DOHH2 (cell line): ENCODE data around the gene IFNL4.
"Not testable (repeated sequence)": the region's sequence is repeated elsewhere in the genome, so short reads cannot be mapped to it uniquely, and the experiment has no call there.

Source experiments
- H3F3A ChIP-seq: fragments of 200-600 bp; sonication (generic), shearing (Covaris generic); 2 replicates; pipeline ENCODE4 v1.6.0; 2016; ENCODE audit warnings: antibody characterized with exemption, mild to moderate bottlenecking; ENCODE audit not compliant: control insufficient read depth, insufficient read depth
- H3K27ac ChIP-seq: fragments of 200-600 bp; sonication (generic); 2 replicates; pipeline ENCODE4 v1.5.1; 2014; ENCODE audit warnings: low read depth, mild to moderate bottlenecking, low read length, moderate library complexity
- H3K27me3 ChIP-seq: fragments of 200-600 bp; sonication (generic); 2 replicates; pipeline ENCODE4 v1.6.1; 2014; ENCODE audit warnings: mild to moderate bottlenecking, low read length, mixed read lengths; ENCODE audit not compliant: control insufficient read depth
- H3K36me3 ChIP-seq: fragments of 200-600 bp; sonication (generic); 2 replicates; pipeline ENCODE4 v1.6.1; 2014; ENCODE audit warnings: mild to moderate bottlenecking, low read length, moderate library complexity, mixed read lengths; ENCODE audit not compliant: control insufficient read depth
- H3K4me1 ChIP-seq: fragments of 200-600 bp; sonication (generic); 2 replicates; pipeline ENCODE4 v1.6.1; 2014; ENCODE audit warnings: mild to moderate bottlenecking, low read length, mixed read lengths; ENCODE audit not compliant: control insufficient read depth
- H3K4me2 ChIP-seq: fragments of 200-600 bp; sonication (generic); 2 replicates; pipeline ENCODE4 v1.6.0; 2014; ENCODE audit warnings: mild to moderate bottlenecking, low read length, moderate library complexity
- H3K4me3 ChIP-seq: fragments of 200-600 bp; sonication (generic); 2 replicates; pipeline ENCODE4 v1.5.1; 2014; ENCODE audit warnings: mild to moderate bottlenecking, low read length, mixed read lengths
- H3K79me2 ChIP-seq: fragments of 200-600 bp; sonication (generic); 2 replicates; pipeline ENCODE4 v1.6.1; 2014; ENCODE audit warnings: mild to moderate bottlenecking, low read length, mixed read lengths; ENCODE audit not compliant: control insufficient read depth
- H3K9me2 ChIP-seq: fragments of 200-600 bp; sonication (generic); replicated peaks from 2 replicates; pipeline ENCODE4 v1.6.1; 2014; ENCODE audit warnings: mild to moderate bottlenecking, low read length, mixed read lengths; ENCODE audit not compliant: control insufficient read depth
- H3K9me3 ChIP-seq: fragments of 200-600 bp; sonication (generic); 2 replicates; pipeline ENCODE4 v1.6.1; 2014; ENCODE audit warnings: antibody characterized with exemption, low read length, mixed read lengths; ENCODE audit not compliant: control insufficient read depth, insufficient read depth
- H4K20me1 ChIP-seq: fragments of 200-600 bp; sonication (generic); 2 replicates; pipeline ENCODE4 v1.6.0; 2014; ENCODE audit warnings: low read depth, mild to moderate bottlenecking, antibody characterized with exemption, low read length, moderate library complexity; ENCODE audit not compliant: control insufficient read depth, insufficient read depth
- CTCF ChIP-seq: fragments of 200-600 bp; sonication (generic); IDR thresholded peaks from one replicate; pipeline ENCODE4 v1.5.1; 2014; ENCODE audit warnings: antibody characterized with exemption, mild to moderate bottlenecking, low read depth, low read length; ENCODE audit not compliant: poor library complexity, severe bottlenecking
- EZH2phosphoT487 ChIP-seq: fragments of 200-600 bp; sonication (generic); IDR thresholded peaks from 2 replicates; pipeline ENCODE4 v1.6.1; 2017; ENCODE audit warnings: borderline replicate concordance, mild to moderate bottlenecking, antibody characterized with exemption, low read length, moderate library complexity, mixed read lengths

Gene IFNL4

GRCh38 chr19:39223703-39224279, 24.9 kb downstream of the IFNL4 start:
- 0 out of 2 replicates have a peak, but pooled peaks cover 3% of the 10 kb centered on the region for H3K27me3 ChIP-seq
- no peaks in the 10 kb centered on the region for H3K36me3 ChIP-seq
- H3F3A ChIP-seq = no peaks in the 10 kb centered on the region
- no peak for TF ChIP-seq EZH2phosphoT487
- no peak for TF ChIP-seq CTCF
- no peaks in the 10 kb centered on the region for H3K79me2 ChIP-seq
- H4K20me1 ChIP-seq = no peaks in the 10 kb centered on the region
- H3K9me2 ChIP-seq = no peaks in the 10 kb centered on the region
- H3K4me1 ChIP-seq = 0 out of 2 replicates have a peak, but pooled peaks cover 3% of the 10 kb centered on the region
- H3K27ac ChIP-seq = no peak overlapping the region
- H3K4me3 ChIP-seq = no peak overlapping the region
- no peaks in the 10 kb centered on the region for H3K9me3 ChIP-seq
- no peak overlapping the region for H3K4me2 ChIP-seq

- H3K9me2 ChIP-seq = not testable (repeated sequence)
These were observed 29.5 kb downstream of the IFNL4 start for GRCh38 chr19:39219108-39219507.

GRCh38 chr19:39218230-39219007, 30.2 kb downstream of the IFNL4 start:
- Histone ChIP-seq H4K20me1 (no peaks in the 10 kb centered on the region), H3K4me3 (no peak overlapping the region), H3K4me1 (0 out of 2 replicates have a peak, but pooled peaks cover 3% of the 10 kb centered on the region), H3K9me3 (no peaks in the 10 kb centered on the region), H3K27ac (no peak overlapping the region), H3F3A (no peaks in the 10 kb centered on the region), H3K27me3 (no peaks in the 10 kb centered on the region), H3K4me2 (no peak overlapping the region), H3K79me2 (no peaks in the 10 kb centered on the region), H3K9me2 (no peaks in the 10 kb centered on the region), H3K36me3 (no peaks in the 10 kb centered on the region)
- TF ChIP-seq CTCF = no peak
- no peak for TF ChIP-seq EZH2phosphoT487

More at GRCh38 chr19:39219108-39219507, 29.5 kb downstream of the IFNL4 start:
- not testable (repeated sequence) for H3K4me3 ChIP-seq, H4K20me1 ChIP-seq, H3K36me3 ChIP-seq, H3F3A ChIP-seq, H3K9me3 ChIP-seq, H3K4me1 ChIP-seq, H3K4me2 ChIP-seq, H3K27me3 ChIP-seq, H3K27ac ChIP-seq, H3K79me2 ChIP-seq

- Histone ChIP-seq H3K9me2 (no peaks in the 10 kb centered on the region), H3K4me3 (no peak overlapping the region), H3K27ac (no peak overlapping the region), H3K36me3 (no peaks in the 10 kb centered on the region), H3K4me2 (no peak overlapping the region), H3K27me3 (no peaks in the 10 kb centered on the region), H3K79me2 (no peaks in the 10 kb centered on the region), H3F3A (no peaks in the 10 kb centered on the region), H3K9me3 (no peaks in the 10 kb centered on the region), H4K20me1 (no peaks in the 10 kb centered on the region), H3K4me1 (0 out of 2 replicates have a peak, but pooled peaks cover 3% of the 10 kb centered on the region)
- no peak for TF ChIP-seq CTCF
- TF ChIP-seq EZH2phosphoT487 = no peak
These were observed 31.6 kb downstream of the IFNL4 start for GRCh38 chr19:39217094-39217493.

GRCh38 chr19:39215323-39215722, 33.3 kb downstream of the IFNL4 start:
- H3K36me3 ChIP-seq, H3K9me2 ChIP-seq, H3K9me3 ChIP-seq, H3K4me3 ChIP-seq, H4K20me1 ChIP-seq, H3K27me3 ChIP-seq, H3K4me2 ChIP-seq, H3K79me2 ChIP-seq, H3K27ac ChIP-seq, H3K4me1 ChIP-seq, H3F3A ChIP-seq: not testable (repeated sequence)
